Keratinocyte (primary cell): ENCODE results near the gene RAPGEFL1. TPM values are rescaled to one million over a fixed set of nuclear protein-coding genes. Genes with fewer than 3 reads are reported as not detected.

Experiments
- DNase-seq: peaks from one replicate; pipeline ENCODE4 v3.0.0-alpha.2; 2011; ENCODE audit warnings: low read depth, missing footprints, low spot score
- FAIRE-seq: peaks from 2 replicates; lab custom pipeline; 2011; peaks lifted over from hg19 to GRCh38; lab: Jason Lieb, UNC
- H2AFZ ChIP-seq: 2 replicates; pipeline ENCODE4 v1.6.0; 2012; ENCODE audit warnings: low read length, control low read depth, inconsistent platforms; ENCODE audit not compliant: control insufficient read depth
- H3K27ac ChIP-seq: 2 replicates; pipeline ENCODE4 v1.5.1; 2011; ENCODE audit warnings: low read length; ENCODE audit not compliant: control insufficient read depth, insufficient read depth
- H3K27me3 ChIP-seq: 3 replicates; pipeline ENCODE4 v1.6.0; 2011; ENCODE audit warnings: low read length; ENCODE audit not compliant: control insufficient read depth, insufficient read depth; ENCODE audit errors: extremely low read depth
- H3K36me3 ChIP-seq, 2 experiments: 2 replicates in 1 of 2; 3 replicates in 1 of 2; pipeline ENCODE4 v1.5.1; 2011; ENCODE audit warnings: low read length in 2 of 2, mild to moderate bottlenecking in 1 of 2; ENCODE audit not compliant: control insufficient read depth in 2 of 2, insufficient read depth in 2 of 2; ENCODE audit errors: extremely low read depth in 1 of 2
- H3K4me1 ChIP-seq: 3 replicates; pipeline ENCODE4 v1.5.1; 2011; ENCODE audit warnings: low read length; ENCODE audit not compliant: control insufficient read depth, insufficient read depth; ENCODE audit errors: extremely low read depth
- H3K4me2 ChIP-seq: 3 replicates; pipeline ENCODE4 v1.6.0; 2011; ENCODE audit warnings: low read depth, low read length; ENCODE audit not compliant: control insufficient read depth, insufficient read depth; ENCODE audit errors: extremely low read depth
- H3K4me3 ChIP-seq, 3 experiments: fragments of 200-600 bp in 1 of 3; sonication (generic) in 1 of 3; 2 replicates in 2 of 3; 3 replicates in 1 of 3; pipeline ENCODE4 v1.5.1; 2011 to 2016; ENCODE audit warnings: low read length in 3 of 3, mild to moderate bottlenecking in 3 of 3, control low read depth in 2 of 3, inconsistent platforms in 1 of 3, low read depth in 1 of 3, mixed read lengths in 1 of 3, mixed run types in 1 of 3, moderate library complexity in 1 of 3; ENCODE audit not compliant: control insufficient read depth in 2 of 3, insufficient read depth in 2 of 3; ENCODE audit errors: extremely low read depth in 1 of 3
- H3K79me2 ChIP-seq: 2 replicates; pipeline ENCODE4 v1.6.0; 2012; ENCODE audit warnings: low read length; ENCODE audit not compliant: control insufficient read depth, insufficient read depth
- H3K9ac ChIP-seq: 3 replicates; pipeline ENCODE4 v1.6.0; 2011; ENCODE audit warnings: low read length; ENCODE audit not compliant: control insufficient read depth, insufficient read depth; ENCODE audit errors: extremely low read depth
- H3K9me1 ChIP-seq: 3 replicates; pipeline ENCODE4 v1.6.0; 2011; ENCODE audit warnings: low read length; ENCODE audit not compliant: control insufficient read depth, insufficient read depth; ENCODE audit errors: extremely low read depth
- H3K9me3 ChIP-seq: 2 replicates; pipeline ENCODE4 v1.5.1; 2012; ENCODE audit warnings: low read depth, low read length; ENCODE audit not compliant: control insufficient read depth
- H4K20me1 ChIP-seq: 3 replicates; pipeline ENCODE4 v1.6.0; 2011; ENCODE audit warnings: low read length; ENCODE audit not compliant: control insufficient read depth, insufficient read depth; ENCODE audit errors: extremely low read depth
- CTCF ChIP-seq, 3 experiments: IDR thresholded peaks in 1 of 3; conservative IDR thresholded peaks in 1 of 3; optimal IDR thresholded peaks in 1 of 3; 2 replicates in 2 of 3; 3 replicates in 1 of 3; pipeline versions ENCODE3 to v1.5.1; 2011; ENCODE audit warnings: low read length in 3 of 3, mild to moderate bottlenecking in 3 of 3, moderate library complexity in 2 of 3, control low read depth in 1 of 3, inconsistent platforms in 1 of 3; ENCODE audit not compliant: insufficient read depth in 2 of 3; ENCODE audit errors: extremely low read depth in 1 of 3
- EZH2 ChIP-seq: IDR thresholded peaks from one replicate; pipeline ENCODE4 v1.6.1; 2012; ENCODE audit warnings: inconsistent platforms, mild to moderate bottlenecking, low read length, moderate library complexity
- dilution Hi-C: fragments of 300-500 bp; cut with MboI; formaldehyde crosslinking; loops from one replicate; pipeline ENCODE4 v1.7.0; 2020; ENCODE audit warnings: low sequenced_read_pairs; ENCODE audit not compliant: extremely low pct_ligation_motif_present
- polyA plus RNA-seq, 5 experiments: library from polyadenylated mRNA; depleted of rRNA in 3 of 5; stranded (reverse) in 3 of 5; stranded (forward) in 1 of 5; unstranded in 1 of 5; fragments of >200 nt; gene quantifications; 1 replicate in 1 of 5; 2 replicates in 3 of 5; 3 replicates in 1 of 5; pipeline versions ENCODE4 v1.2.1 to v1.2.3, GENCODE V29; 2011 to 2012; ENCODE audit warnings: missing spikeins in 2 of 5, low read depth in 1 of 5, low replicate concordance in 1 of 5

Gene RAPGEFL1
- polyA plus RNA-seq, 1 donor (not counting 4 experiments of a cell fraction or from before 2014, with no cell fraction given): 21.8 TPM

- no peaks in the 10 kb centered on the region for H3K9me1 ChIP-seq
- no peaks in the 10 kb centered on the region for H3K9me3 ChIP-seq
- no peaks in the 10 kb centered on the region for H4K20me1 ChIP-seq
- no peak overlapping the region for H3K27ac ChIP-seq
- no peak for DNase-seq
- FAIRE-seq: no peak
- H3K4me3 ChIP-seq: no peak overlapping the region
- H3K4me2 ChIP-seq: no peak overlapping the region
- H3K36me3 ChIP-seq: peaks cover 27 to 46% of the 10 kb centered on the region in 2 experiments
- H3K27me3 ChIP-seq: no peaks in the 10 kb centered on the region
- H2AFZ ChIP-seq: no peak overlapping the region
- no peak for TF ChIP-seq CTCF (optimal IDR thresholded peaks at IDR 0.05 in 1 of 3, IDR thresholded peaks at IDR 0.05 in 1 of 3, conservative IDR thresholded peaks at IDR 0.05 in 1 of 3; ENCODE audit: extremely low read depth in 1 of 3, insufficient read depth in 2 of 3, low read length in 3 of 3)
- no peak for TF ChIP-seq EZH2
- H3K79me2 ChIP-seq: no peaks in the 10 kb centered on the region
- no peak overlapping the region for H3K9ac ChIP-seq
- H3K4me1 ChIP-seq: peaks cover 5% of the 10 kb centered on the region
- dilution Hi-C loops: no loop called here
These were observed 6.9 kb upstream of the RAPGEFL1 start for GRCh38 chr17:40170325-40170724.

GRCh38 chr17:40171750-40172149 is 5.5 kb upstream of the RAPGEFL1 start:
- DNase-seq: no peak
- dilution Hi-C loops: no loop called here
- no peak overlapping the region for H2AFZ ChIP-seq
- H3K4me2 ChIP-seq: no peak overlapping the region
- no peak overlapping the region for H3K9ac ChIP-seq
- no peak for FAIRE-seq
- H3K36me3 ChIP-seq: peaks cover 25 to 42% of the 10 kb centered on the region in 2 experiments
- no peaks in the 10 kb centered on the region for H3K79me2 ChIP-seq
- H3K9me1 ChIP-seq: no peaks in the 10 kb centered on the region
- H3K9me3 ChIP-seq: no peaks in the 10 kb centered on the region
- H3K27me3 ChIP-seq: no peaks in the 10 kb centered on the region
- peaks cover 14% of the 10 kb centered on the region for H3K4me1 ChIP-seq
- no peak overlapping the region for H3K27ac ChIP-seq
- H3K4me3 ChIP-seq: no peak overlapping the region
- TF ChIP-seq EZH2 (no peak), CTCF (optimal IDR thresholded peaks at IDR 0.05 in 1 of 3, IDR thresholded peaks at IDR 0.05 in 1 of 3, conservative IDR thresholded peaks at IDR 0.05 in 1 of 3; ENCODE audit: extremely low read depth in 1 of 3, insufficient read depth in 2 of 3, low read length in 3 of 3) (no peak)
- H4K20me1 ChIP-seq: no peaks in the 10 kb centered on the region
